Cardiac fibroblast (primary cell): ENCODE results near the gene PDE4D.
A peak's percentile ranks its signal among the peaks of the same experiment; 100 is the strongest.

Source experiments
- DNase-seq, 2 donors: peaks; one replicate each; pipeline versions ENCODE4 v3.0.0 to v3.0.0-alpha.2; 2010; ENCODE audit warnings: low read depth in 2 of 2
- H3K4me3 ChIP-seq, 2 donors: replicated peaks in 1 of 2; 1 replicate in 1 of 2; 2 replicates in 1 of 2; pipeline ENCODE4 v1.5.1; 2011; ENCODE audit warnings: low read depth in 2 of 2, low read length in 2 of 2, mild to moderate bottlenecking in 2 of 2, moderate library complexity in 1 of 2
- CTCF ChIP-seq: IDR thresholded peaks from one replicate; pipeline ENCODE4 v1.5.1; 2011; ENCODE audit warnings: low read depth, mild to moderate bottlenecking, low read length, inconsistent platforms

PDE4D gene

DNA sequence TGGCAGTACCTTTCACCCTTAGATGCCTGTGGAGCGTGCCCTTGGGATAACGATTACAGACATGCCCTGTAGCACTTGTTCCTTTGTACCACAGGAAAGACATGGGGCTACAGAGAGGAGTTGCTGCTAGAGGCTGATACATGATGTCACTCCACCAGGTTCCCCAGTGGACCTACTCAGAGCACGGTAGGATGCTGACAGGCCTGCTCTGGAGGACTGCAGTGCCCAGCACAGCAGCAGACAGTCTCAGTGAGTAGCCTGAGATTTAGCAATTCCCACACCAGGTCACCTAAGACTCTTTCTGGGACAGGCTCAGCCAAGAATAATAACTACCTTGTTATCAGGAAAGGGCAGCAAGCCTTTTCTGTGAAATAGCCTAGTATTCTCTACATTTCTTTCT is 28.8 kb downstream of the PDE4D start:
- no peak for DNase-seq
- TF ChIP-seq CTCF: no peak
- H3K4me3 ChIP-seq: no peak overlapping the region

GRCh38 chr5:59863777-59864176 is 29.7 kb downstream of the PDE4D start:
- no peak overlapping the region for H3K4me3 ChIP-seq
- no peak for TF ChIP-seq CTCF
- no peak for DNase-seq

GRCh38 chr5:59856358-59856757 is 37.2 kb downstream of the PDE4D start:
- H3K4me3 ChIP-seq: no peak overlapping the region
- DNase-seq: no peak
- no peak for TF ChIP-seq CTCF

GRCh38 chr5:59850766-59851165 is 42.8 kb downstream of the PDE4D start:
- no peak for TF ChIP-seq CTCF
- no peak for DNase-seq
- H3K4me3 ChIP-seq: no peak overlapping the region

GRCh38 chr5:59847586-59847985 is 45.9 kb downstream of the PDE4D start:
- TF ChIP-seq CTCF: no peak
- H3K4me3 ChIP-seq: no peak overlapping the region
- no peak for DNase-seq

GRCh38 chr5:59845730-59846129 is 47.8 kb downstream of the PDE4D start:
- TF ChIP-seq CTCF: no peak
- peak in 1 of 2 donors; percentile 9 for DNase-seq
- H3K4me3 ChIP-seq: no peak overlapping the region

GRCh38 chr5:59843511-59844213 is 49.9 kb downstream of the PDE4D start:
- DNase-seq: no peak
- TF ChIP-seq CTCF: no peak
- H3K4me3 ChIP-seq: no peak overlapping the region
